Transverse colon (tissue), 4 donors: ENCODE results near the gene PACSIN1.

ENCODE experiments used
- POLR2A ChIP-seq: fragments of 450-650 bp; IDR thresholded peaks from one replicate; pipeline ENCODE4 v1.6.1; 2016; ENCODE audit warnings: antibody characterized with exemption, mild to moderate bottlenecking, moderate library complexity
- POLR2AphosphoS5 ChIP-seq, 3 donors: sonication (generic); formaldehyde crosslinking; IDR thresholded peaks; one replicate each; pipeline ENCODE4 v1.6.1; 2016; ENCODE audit warnings: antibody characterized with exemption in 3 of 3
- TF ChIP-seq, protein P1 (sequence below), 5 experiments: fragments of 200-600 bp in 3 of 5; fragments of 450-650 bp in 2 of 5; sonication (generic) in 3 of 5; IDR thresholded peaks; 1 replicate in 2 of 5; 2 replicates in 3 of 5; pipeline ENCODE4 v1.5.1; 2016 to 2017; ENCODE audit warnings: antibody characterized with exemption in 5 of 5, inconsistent platforms in 3 of 5, mild to moderate bottlenecking in 2 of 5, moderate library complexity in 1 of 5

DNA sequence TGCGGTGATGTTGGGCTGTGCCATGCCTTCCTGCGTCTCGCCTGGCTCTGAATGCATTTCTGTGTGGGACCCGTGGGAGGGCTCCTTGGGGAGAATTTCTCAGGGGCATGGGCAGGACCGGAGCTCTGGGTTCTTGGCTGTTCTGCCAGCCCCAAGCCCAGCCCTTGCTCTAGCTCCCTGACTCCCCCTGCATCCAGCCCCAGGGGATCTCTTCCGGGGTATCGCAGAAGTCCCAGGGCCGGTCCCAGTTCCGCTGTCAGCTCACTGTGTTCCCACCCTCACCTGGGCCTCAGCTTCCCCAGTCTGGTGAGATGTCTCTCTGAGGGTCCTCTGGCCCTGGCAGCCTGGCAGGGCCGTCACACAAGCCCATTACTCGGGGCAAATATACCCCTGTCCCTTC, 69.8 kb downstream of the PACSIN1 start:
- TF ChIP-seq, protein P1, sequence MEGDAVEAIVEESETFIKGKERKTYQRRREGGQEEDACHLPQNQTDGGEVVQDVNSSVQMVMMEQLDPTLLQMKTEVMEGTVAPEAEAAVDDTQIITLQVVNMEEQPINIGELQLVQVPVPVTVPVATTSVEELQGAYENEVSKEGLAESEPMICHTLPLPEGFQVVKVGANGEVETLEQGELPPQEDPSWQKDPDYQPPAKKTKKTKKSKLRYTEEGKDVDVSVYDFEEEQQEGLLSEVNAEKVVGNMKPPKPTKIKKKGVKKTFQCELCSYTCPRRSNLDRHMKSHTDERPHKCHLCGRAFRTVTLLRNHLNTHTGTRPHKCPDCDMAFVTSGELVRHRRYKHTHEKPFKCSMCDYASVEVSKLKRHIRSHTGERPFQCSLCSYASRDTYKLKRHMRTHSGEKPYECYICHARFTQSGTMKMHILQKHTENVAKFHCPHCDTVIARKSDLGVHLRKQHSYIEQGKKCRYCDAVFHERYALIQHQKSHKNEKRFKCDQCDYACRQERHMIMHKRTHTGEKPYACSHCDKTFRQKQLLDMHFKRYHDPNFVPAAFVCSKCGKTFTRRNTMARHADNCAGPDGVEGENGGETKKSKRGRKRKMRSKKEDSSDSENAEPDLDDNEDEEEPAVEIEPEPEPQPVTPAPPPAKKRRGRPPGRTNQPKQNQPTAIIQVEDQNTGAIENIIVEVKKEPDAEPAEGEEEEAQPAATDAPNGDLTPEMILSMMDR (IDR thresholded peaks at IDR 0.05), result no peak
- no peak for TF ChIP-seq POLR2AphosphoS5 (IDR thresholded peaks at IDR 0.05)
- TF ChIP-seq POLR2A, result no peak
